ENCODE data around the gene ENKD1.
"Not testable (repeated sequence)": the region's sequence is repeated elsewhere in the genome, so short reads cannot be mapped to it uniquely, and the experiment has no call there.

Gene ENKD1, protein sequence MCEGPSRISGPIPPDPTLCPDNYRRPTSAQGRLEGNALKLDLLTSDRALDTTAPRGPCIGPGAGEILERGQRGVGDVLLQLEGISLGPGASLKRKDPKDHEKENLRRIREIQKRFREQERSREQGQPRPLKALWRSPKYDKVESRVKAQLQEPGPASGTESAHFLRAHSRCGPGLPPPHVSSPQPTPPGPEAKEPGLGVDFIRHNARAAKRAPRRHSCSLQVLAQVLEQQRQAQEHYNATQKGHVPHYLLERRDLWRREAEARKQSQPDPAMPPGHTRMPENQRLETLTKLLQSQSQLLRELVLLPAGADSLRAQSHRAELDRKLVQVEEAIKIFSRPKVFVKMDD

DNA sequence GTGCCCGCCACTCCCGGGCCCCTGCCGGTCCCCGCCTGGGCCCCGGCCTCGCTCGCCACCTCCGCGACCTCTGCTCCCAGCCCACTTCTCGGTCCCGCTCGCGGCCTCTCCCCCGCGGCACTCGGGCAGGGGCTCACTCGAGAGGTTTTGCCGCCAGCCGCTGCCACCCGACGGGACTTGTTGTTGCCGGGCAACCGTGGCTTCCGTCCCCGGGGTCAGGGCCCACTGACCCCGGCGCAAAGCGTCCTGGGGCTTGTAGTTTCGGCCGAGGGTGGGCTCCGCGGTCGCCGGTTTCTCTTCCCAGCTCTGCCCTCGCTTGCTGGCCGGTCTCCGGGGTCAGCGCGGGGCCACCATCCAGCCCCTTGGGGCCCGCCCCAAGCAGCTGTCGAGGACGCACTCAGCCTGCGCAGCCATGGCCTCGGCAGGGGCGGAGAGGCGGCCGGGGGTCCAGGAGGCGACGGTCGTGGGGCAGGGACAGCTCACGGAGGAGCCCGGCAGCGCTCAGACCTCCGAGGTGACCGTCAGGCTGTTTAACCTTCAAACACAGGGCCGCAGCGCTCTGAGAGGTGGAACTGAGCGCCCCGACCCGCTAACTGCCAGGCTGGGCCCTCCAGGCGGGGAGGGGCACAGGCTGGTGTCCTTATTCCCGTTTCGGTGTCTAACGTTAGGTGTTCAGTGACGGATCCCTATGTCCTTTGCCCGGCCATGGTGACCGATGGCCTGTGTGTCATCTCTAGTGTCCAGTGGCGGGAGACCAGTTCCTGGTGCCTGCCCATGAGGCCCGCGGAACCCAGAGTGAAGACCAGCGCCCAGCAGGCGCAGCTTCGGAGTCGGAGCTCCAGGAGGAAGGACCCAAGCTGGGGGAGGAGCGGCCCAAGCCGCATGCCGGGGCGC, at the start of gene ENKD1, which contains the start of gene C16orf86:
Gene ENKD1, minus strand, starts transcription at position 192 of the 894 bp plus-strand sequence. CDS start 308 bp downstream, outside the sequence.
Gene C16orf86, plus strand, starts transcription at position 256 of the 894 bp plus-strand sequence. Its CDS starts 157 bp downstream, at position 413.
- DNase-seq (ENCODE audit: low read depth): peak; percentile 83

DNA sequence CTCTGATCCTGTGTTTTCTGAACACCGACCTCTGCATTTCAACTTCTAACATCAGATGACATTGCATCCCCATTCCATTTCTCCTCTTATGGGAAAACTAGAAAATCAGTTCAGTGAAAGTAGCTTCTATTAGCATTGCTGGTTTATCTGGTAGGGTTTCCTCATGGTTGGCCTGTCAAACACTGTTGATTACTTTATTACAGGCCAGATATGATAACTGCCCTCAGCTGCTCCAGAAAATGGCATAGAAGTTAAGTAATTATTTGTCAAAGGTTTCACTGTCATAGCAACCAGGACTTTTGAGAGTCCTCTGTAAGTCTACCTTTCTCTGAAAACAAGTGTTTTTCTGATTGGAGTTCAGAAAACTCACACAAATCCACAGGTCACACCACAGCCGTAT, 49.5 kb upstream of the ENKD1 start:
- no peak for DNase-seq (ENCODE audit: low read depth)

DNA sequence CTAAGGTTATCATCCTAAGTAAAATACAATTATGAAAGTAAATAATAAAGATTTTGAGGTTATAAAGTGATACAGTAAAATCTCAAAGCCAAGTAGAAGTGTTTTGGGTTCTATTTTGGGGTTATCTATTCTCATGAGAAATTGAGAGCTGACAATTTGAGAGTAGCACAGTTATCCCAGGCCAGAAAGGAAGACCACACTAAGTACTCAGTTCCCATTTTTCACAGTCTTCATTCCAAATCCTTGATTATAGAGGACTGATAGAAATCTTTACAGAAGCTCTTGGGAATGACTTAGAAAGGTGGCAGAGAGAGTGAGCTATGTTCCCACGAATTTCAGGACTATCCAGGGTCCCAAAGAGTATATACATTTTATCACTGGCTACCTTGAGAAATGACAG, 48.0 kb upstream of the ENKD1 start:
- no peak for DNase-seq (ENCODE audit: low read depth)

DNA sequence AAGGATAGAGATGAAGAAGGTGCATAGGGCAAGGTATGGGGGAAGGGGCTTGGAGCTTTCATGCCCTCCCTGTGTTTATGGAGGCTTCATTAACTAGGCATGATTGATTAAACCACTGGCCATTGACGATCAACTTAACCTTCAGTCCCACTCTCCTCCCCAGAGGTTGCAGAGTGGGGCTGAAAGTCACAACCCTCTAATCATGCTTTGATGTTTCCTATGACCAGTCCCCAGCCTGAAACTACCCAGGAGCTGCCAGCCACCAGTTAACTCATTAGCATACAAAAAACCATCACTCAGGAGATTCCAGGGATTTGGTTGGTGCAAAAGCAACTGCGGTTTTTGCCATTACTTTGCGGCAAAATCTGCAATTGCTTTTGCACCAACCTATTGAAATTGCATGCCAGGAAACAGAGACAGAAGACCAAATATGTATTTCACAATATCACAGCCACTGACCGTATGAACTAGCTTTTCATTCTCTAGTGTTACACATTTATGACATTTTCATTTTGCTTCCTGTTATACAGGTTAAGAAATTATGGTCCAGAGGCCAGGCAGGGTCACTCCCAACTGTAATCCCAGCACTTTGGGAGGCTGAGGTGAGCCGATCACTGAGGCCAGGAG, 47.2 kb upstream of the ENKD1 start:
- no peak for DNase-seq (ENCODE audit: low read depth)

DNA sequence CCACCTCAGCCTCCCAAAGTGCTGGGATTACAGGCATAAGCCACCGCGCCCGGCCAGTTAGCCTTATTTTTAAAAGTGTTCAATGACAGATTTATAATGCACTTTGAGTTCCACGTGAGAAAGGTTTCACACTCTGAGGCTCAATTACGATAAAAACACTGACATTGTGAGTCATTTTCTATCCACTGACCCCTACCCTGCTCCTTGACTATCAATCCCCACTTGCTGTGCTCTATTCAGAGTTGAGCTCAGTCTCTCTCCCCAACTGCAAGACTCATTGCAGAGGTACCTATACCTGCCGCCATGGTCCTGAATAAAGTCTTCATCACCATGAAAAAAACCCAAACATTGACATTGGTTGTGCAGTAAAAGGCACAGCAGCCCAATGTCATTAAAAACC, 44.1 kb upstream of the ENKD1 start:
- no peak for DNase-seq (ENCODE audit: low read depth)

DNA sequence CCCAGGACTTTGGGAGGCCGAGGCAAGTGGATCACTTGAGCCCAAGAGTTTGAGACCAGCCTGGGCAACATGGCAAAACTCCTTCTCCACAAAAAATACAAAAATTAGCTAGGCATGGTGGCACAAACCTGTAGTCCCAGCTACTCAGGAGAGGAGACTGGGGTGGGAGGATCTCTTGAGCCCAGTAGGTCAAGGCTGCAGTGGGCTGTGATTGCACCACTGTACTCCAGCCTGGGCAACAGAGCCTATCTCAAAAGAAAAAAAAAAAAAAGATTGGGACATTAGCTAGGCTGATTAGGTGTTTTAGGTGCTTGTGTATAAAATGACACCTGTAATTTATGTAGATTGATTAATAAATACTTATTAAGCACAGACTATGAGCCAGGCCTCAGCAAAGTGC, 42.5 kb upstream of the ENKD1 start:
- no peak for DNase-seq (ENCODE audit: low read depth)

DNA sequence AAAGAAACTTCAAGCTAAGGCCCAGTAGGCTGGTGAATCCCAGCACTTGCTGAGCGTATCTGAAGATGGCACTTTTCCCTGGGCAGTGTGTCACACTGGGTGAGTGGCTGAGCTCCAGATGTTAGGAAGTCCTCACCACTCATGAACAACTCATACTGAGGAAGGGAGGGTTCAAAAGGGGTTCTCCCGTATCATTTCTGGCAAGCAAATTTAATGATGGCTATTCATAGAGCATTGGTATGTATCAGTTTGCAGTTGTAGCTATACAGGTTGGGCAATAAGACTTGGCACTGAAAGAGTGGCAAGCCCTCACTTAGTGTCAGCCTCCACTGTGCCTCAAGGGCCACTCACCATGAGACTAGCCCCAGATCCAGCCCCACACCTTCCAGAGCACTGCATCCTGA, 41.8 kb upstream of the ENKD1 start:
- peak; percentile 55 for DNase-seq (ENCODE audit: low read depth)

DNA sequence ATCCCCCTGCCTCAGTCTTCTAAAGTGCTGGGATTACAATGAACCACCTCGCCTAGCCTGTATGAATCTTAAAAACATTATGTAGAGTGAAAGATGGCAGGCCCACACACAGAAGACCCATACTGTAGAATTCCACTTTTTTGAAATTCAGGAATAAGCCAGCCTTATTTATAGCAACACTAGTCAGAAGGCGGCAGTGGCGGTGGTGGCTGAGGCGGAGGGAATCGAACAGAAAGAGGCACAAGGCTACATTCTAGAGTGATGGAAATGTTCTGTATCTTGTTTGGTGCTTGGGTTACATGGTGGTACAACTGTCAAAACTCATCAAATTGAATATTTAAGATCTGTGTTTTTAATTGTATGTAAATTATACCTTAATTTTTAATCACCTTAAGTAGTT, 41.2 kb upstream of the ENKD1 start:
- DNase-seq (ENCODE audit: low read depth): no peak

DNA sequence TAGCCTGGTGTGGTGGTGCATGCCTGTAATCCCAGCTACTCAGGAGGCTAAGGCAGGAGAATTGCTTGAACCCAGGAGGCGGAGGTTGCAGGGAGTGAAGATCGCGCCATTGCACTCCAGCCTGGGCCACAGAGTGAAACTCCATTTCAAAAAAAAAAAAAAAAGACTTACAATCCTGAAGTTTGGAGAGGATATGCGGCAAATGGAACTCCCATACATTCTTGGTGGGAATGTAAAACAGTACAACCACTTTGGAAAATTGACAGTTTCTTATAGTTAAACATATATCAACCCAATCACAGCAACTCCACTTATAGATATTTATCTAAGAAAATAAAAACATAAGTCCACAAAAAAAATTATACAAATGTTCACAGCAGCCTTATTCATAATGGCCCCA, 40.7 kb upstream of the ENKD1 start:
- no peak for DNase-seq (ENCODE audit: low read depth)

DNA sequence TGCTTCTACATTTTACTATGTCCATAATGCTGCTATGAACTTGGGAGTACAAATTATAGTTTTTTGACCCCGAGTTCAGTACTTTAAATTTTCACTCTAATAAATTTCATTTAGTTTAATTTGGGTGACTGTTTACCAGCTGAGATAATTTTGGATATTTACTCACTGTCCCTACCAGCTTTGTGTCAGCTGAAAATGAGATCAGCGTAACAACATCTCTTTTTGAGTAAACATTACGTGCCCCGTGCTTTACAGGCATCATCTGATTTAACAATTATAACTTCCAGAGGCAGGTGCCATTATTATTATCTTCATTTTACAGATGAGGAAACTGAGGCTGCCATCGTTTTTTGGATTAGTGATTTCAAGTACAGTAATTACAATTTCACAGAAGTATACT, 37.6 kb upstream of the ENKD1 start:
- no peak for DNase-seq (ENCODE audit: low read depth)

DNA sequence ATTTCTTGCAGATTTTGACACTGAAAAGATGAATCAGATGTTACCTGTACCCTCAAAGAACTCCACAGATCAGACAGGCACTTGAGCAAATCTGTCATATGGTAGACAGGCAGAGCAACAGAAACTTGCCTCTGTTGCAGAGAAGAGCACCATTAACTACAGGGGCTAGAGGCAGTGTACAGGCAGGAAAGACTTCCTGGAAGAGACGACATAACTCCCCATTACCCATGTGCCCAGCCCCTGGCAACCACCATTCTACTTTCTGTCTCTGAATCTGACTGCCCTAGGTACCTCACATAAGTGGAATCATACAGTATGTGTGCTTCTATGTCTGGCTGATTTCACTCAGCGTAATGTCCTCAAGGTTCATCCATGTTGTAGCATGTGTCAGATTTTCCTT, 37.1 kb upstream of the ENKD1 start:
- DNase-seq (ENCODE audit: low read depth): no peak

DNA sequence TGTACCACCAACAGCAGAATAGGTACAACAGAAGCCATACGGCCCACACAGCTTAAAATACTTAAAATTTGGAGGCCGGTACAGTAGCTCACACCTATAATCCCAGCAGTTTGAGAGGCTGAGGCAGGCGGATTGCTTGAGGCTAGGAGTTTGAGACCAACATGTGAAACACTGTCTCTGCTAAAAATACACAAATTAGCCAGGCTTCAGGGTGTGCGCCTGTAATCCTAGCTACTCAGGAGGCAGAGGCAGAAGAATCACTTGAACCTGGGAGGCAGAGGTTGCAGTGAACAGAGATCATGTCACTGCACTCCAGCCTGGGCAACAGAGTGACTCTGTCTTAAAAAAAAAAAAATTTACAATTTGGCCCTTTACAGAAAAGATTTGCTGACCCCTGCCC, 35.6 kb upstream of the ENKD1 start:
- no peak for DNase-seq (ENCODE audit: low read depth)

DNA sequence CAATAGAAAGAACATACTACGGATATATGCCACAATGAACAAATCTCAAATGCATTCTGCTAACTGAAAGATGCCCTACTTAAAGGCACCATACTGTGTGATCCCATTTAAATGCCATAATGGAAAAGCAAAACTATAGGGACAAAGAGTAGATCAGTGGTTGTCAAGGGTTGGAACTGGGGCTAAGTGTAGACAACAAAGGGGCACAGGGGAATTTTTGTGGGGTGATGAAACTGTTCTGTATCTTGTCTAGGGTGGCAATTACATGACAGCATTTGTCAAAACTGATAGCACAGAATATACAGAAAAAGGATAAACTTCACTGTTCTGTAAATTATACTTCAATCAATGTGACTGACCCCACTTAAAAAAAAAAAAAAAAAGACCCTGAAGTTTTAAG, 34.9 kb upstream of the ENKD1 start:
- no peak for DNase-seq (ENCODE audit: low read depth)

DNA sequence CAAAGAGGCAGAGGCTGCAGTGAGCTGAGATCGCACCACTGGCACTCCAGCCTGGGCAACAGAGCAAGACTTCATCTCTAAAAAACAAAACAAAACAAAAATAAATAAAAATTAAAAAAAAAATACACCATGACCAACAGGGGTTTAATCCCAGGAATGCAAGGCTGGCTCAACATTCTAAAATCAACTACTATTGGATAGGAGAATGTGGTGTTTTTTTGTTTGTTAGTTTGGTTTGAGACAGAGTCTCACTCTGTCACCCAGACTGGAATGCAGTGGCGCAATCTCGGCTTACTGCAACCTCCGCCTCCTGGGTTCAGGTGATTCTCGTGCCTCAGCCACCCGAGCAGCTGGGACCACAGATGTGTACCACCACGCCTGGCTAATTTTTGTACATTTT, 32.7 kb upstream of the ENKD1 start:
- DNase-seq (ENCODE audit: low read depth): no peak

DNA sequence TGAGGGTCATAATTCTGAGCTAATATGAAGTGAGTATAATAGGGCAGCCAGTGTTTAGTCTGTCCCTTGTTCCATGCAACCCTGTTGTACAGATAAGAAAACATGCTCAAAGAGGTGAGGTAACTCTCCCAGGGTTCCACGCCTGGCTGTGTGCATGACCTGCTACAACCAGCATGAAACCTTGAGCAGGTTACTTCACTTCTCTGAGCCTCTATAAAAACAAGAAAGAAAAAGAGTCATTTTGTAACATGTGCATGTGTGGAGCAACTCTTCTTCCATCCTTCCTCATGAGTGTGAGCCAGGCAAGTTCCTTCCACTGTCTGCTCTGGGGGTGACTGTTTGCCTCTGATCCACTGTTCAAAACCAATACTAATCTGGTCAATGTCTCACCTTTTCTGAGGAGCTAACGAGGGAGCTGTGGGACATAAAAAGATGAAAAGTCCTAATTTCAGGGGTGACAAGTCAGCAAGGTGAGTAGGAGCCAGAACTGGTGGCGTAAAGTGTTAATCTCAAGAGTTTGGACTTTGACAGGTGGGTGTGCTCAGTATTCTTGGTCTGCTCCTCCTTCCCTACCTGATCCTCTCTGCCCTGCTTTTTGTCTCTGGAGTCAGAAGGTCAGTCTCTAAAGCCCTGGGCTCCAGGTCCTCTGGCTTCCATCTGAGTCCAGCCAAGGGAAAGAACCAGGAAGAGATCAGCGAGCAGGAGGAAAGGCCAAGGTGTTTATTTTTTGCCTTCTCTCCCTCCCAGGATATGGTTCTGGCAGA, 31.1 kb upstream of the ENKD1 start:
- no peak for DNase-seq (ENCODE audit: low read depth)

DNA sequence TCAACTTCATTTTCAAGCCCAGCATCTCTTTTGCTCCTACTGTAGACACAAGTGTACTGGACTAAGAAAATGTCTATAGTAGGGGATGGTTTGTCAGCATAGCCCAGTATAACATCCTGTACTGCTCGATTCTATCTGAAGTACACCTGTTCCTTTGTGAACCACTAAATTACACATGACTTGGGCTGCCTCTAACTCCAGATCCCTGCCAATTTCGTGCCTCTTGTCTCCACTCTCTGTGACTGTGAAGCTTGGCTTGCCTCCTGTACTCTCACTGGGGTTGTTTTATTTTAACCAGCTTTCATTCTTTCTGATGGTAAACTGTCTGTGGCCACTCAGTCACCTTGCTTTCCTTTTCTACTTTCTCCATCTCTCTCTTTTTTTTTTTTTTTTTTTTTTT, 28.1 kb upstream of the ENKD1 start:
- no peak for DNase-seq (ENCODE audit: low read depth)

DNA sequence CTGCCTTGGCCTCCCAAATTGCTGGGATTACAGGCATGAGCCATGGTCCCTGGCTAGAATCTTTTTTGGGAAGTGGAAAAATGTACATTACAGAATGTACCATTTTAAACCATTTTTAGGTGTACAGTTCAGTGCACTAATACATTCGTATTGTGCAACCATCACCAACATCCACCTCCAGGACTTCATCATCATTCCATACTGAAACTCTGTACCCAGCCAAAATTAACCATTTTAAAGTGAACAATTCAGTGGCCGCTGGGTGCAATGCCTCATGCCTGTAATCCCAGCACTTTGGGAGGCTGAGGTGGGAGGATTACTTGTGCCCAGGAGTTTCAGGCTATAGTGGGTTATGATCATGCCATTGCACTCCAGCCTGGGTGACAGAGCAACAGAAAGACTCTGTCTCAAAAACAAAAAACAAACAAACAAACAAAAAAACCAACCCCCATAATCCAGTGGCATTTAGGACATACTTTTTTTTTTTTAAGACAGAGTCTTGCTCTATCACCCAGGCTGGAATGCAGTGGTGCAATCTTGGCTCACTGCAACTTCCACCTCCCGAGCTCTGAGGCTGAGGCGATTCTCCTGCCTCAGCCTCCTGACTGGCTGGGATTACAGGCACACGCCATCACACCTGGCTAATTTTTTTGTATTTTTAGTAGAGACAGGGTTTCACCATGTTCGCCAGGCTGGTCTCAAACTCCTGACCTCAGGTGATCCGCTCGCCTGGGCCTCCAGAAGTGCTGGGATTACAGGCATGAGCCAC, 27.2 kb upstream of the ENKD1 start:
- not testable (repeated sequence) for DNase-seq (ENCODE audit: low read depth)

DNA sequence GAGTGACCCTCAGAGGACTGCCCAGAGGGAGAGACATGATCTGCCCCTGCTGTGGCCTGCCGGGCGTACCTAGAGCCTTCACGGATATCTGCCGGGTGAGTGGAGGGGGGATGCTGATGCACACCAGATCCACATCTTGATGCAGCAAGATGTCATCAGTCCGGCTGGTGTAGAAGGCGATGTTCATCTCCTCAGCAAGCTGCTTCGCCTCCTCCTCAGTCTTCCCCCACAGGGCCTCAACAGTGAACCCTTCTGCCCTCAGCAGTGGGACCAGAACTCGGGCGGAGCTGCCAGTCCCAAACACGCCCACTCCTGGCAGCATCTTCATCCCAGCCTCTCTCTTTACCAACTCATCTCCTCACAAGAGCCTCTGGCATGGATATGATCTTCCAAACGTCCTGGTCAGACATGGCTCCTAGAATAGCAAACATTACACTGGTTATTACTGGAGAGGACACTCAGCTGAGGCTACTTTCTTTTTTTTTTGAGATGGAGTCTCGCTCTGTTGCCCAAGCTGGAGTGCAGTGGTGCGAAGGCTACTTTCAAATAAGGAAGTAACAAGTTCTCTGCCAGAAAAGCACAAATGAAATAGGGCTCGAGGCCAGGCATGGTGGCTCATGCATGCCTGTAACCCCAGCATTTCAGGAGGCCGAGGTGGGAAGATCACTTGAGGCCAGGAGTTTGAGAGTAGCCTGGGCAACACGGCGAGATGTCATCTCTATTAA, 19.0 kb upstream of the ENKD1 start:
- DNase-seq (ENCODE audit: low read depth): no peak

DNA sequence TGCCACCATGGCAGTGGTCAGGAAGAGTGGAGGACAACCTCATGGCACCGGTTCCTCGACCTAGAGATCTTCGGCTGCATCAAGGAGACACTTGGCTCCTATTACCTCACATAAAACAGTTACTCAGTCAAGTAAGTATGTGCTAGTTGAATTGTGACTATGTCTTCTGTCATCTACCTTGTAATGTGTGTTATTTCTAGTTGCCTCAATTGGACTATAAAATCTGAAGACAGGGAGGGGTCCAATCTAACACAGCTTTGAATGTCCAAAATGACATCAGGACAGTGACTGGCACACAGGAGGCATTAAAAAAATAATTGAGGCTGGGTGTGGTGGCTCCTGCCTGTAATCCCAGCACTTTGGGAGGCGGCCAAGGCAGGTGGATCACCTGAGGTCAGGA, 17.2 kb upstream of the ENKD1 start:
- DNase-seq (ENCODE audit: low read depth): no peak

Data from ELR (cell line).